HG03439 (cell line): ENCODE data around the gene FNTB.

Source experiments
- ATAC-seq: cut with Tn5 transposase; IDR thresholded peaks from one replicate; pipeline ENCODE4 v1.9.1; 2021; ENCODE audit warnings: mild to moderate bottlenecking, moderate library complexity; ENCODE audit not compliant: unreplicated experiment

The FNTB gene

GRCh38 chr14:64974563-64974962, 12.1 kb upstream of the FNTB start:
- ATAC-seq, result no peak

GRCh38 chr14:64979336-64980074, 7.2 kb upstream of the FNTB start:
- no peak for ATAC-seq

GRCh38 chr14:64983439-64984310, 3.0 kb upstream of the FNTB start:
- no peak for ATAC-seq

GRCh38 chr14:64987438-64987767, 708 bp downstream of the FNTB start:
- no peak for ATAC-seq

- ATAC-seq, result no peak
Measured at GRCh38 chr14:64990296-64990695, 3.6 kb downstream of the FNTB start.

- ATAC-seq, result no peak
Measured at GRCh38 chr14:64990939-64991338, 4.2 kb downstream of the FNTB start.

GRCh38 chr14:64992328-64992885, 5.7 kb downstream of the FNTB start:
- ATAC-seq, result no peak

GRCh38 chr14:64993266-64993930, 6.7 kb downstream of the FNTB start:
- no peak for ATAC-seq

- ATAC-seq, result no peak
Measured at GRCh38 chr14:64994540-64994939, 7.8 kb downstream of the FNTB start.

GRCh38 chr14:64995291-64995690, 8.6 kb downstream of the FNTB start:
- ATAC-seq, result no peak

GRCh38 chr14:64997108-64997794, 10.6 kb downstream of the FNTB start:
- ATAC-seq, result no peak

GRCh38 chr14:64998455-64998931, 11.8 kb downstream of the FNTB start:
- ATAC-seq, result no peak

GRCh38 chr14:65000898-65001591, 14.3 kb downstream of the FNTB start:
- ATAC-seq, result no peak

- no peak for ATAC-seq
Measured at GRCh38 chr14:65001723-65002122, 15.0 kb downstream of the FNTB start.

GRCh38 chr14:65002586-65003210, 16.0 kb downstream of the FNTB start:
- no peak for ATAC-seq

GRCh38 chr14:65003394-65003793, 16.7 kb downstream of the FNTB start:
- ATAC-seq, result no peak

- no peak for ATAC-seq
Measured at GRCh38 chr14:65006261-65006721, 19.6 kb downstream of the FNTB start.

- ATAC-seq, result no peak
Measured at GRCh38 chr14:65007202-65007601, 20.5 kb downstream of the FNTB start.

- ATAC-seq, result no peak
Measured at GRCh38 chr14:65010211-65010931, 23.7 kb downstream of the FNTB start.
